GM21619 (cell line): ENCODE results near the gene WDR86.

Source experiments
- ATAC-seq: cut with Tn5 transposase; IDR thresholded peaks from one replicate; pipeline ENCODE4 v1.9.1; 2021; ENCODE audit not compliant: unreplicated experiment

WDR86 gene

GRCh38 chr7:151428378-151429236 is 18.8 kb upstream of the WDR86 start:
- ATAC-seq = no peak

GRCh38 chr7:151427705-151428377 is 18.0 kb upstream of the WDR86 start:
- no peak for ATAC-seq

- no peak for ATAC-seq
Observed at GRCh38 chr7:151426904-151427704, 17.3 kb upstream of the WDR86 start.

- no peak for ATAC-seq
Observed at GRCh38 chr7:151426441-151426903, 16.6 kb upstream of the WDR86 start.

- ATAC-seq = no peak
Observed at GRCh38 chr7:151425670-151426440, 16.0 kb upstream of the WDR86 start.

- no peak for ATAC-seq
Observed at GRCh38 chr7:151424799-151425198, 15.0 kb upstream of the WDR86 start.

GRCh38 chr7:151423936-151424335 is 14.1 kb upstream of the WDR86 start:
- no peak for ATAC-seq

GRCh38 chr7:151423226-151423625 is 13.4 kb upstream of the WDR86 start:
- no peak for ATAC-seq

GRCh38 chr7:151422212-151422611 is 12.4 kb upstream of the WDR86 start:
- ATAC-seq = no peak

- no peak for ATAC-seq
Observed at GRCh38 chr7:151420144-151420543, 10.3 kb upstream of the WDR86 start.

- no peak for ATAC-seq
Observed at GRCh38 chr7:151416941-151417315, 7.1 kb upstream of the WDR86 start.

- no peak for ATAC-seq
Observed at GRCh38 chr7:151416112-151416940, 6.5 kb upstream of the WDR86 start.

GRCh38 chr7:151415375-151416105 is 5.7 kb upstream of the WDR86 start:
- no peak for ATAC-seq

GRCh38 chr7:151413241-151413640 is 3.4 kb upstream of the WDR86 start:
- ATAC-seq = no peak

GRCh38 chr7:151412318-151412717 is 2.5 kb upstream of the WDR86 start:
- ATAC-seq = no peak

- ATAC-seq = no peak
Observed at GRCh38 chr7:151411551-151411950, 1.7 kb upstream of the WDR86 start.

GRCh38 chr7:151410405-151411390 is 860 bp upstream of the WDR86 start:
- no peak for ATAC-seq
